K562 (cell line): ENCODE measurements around the gene NELFE. TPM values are rescaled to one million over a fixed set of nuclear protein-coding genes. Genes with fewer than 3 reads are reported as not detected.
A peak's percentile ranks its signal among the peaks of the same experiment; 100 is the strongest.

ENCODE experiments used
- BDP1 ChIP-seq: IDR thresholded peaks from 3 replicates; pipeline ENCODE4 v1.6.1; 2011; ENCODE audit not compliant: insufficient read length, insufficient read depth
- CBX2 ChIP-seq: fragments of 200-600 bp; sonication (generic); IDR thresholded peaks from one replicate; pipeline ENCODE4 v1.6.1; 2012; ENCODE audit warnings: mild to moderate bottlenecking, low read length, inconsistent platforms; ENCODE audit not compliant: insufficient read depth, poor library complexity, severe bottlenecking
- CREB3 ChIP-seq: fragments of 450-650 bp; conservative IDR thresholded peaks from 2 replicates; pipeline ENCODE4 v1.6.1; 2016; ENCODE audit warnings: missing genetic modification characterization, low read depth, mild to moderate bottlenecking, missing compliant biosample characterization, moderate library complexity
- ESRRB ChIP-seq: fragments of 250-450 bp; sonication (Bioruptor Pico); IDR thresholded peaks from 2 replicates; pipeline ENCODE4 v1.5.0; 2020; ENCODE audit warnings: mild to moderate bottlenecking, moderate library complexity, borderline replicate concordance
- FOXM1 ChIP-seq, 2 experiments: fragments of 450-650 bp in 1 of 2; sonication (generic) in 1 of 2; formaldehyde crosslinking in 1 of 2; IDR thresholded peaks; 2 replicates each; pipeline versions ENCODE4 v1.6.1 to v1.9.0; 2017 to 2022; ENCODE audit warnings: low read depth in 2 of 2, mild to moderate bottlenecking in 2 of 2, missing genetic modification reagents in 1 of 2, moderate library complexity in 1 of 2
- MAX ChIP-seq: sonication (generic); formaldehyde crosslinking; IDR thresholded peaks from 2 replicates; pipeline ENCODE4 v1.9.0; 2022; ENCODE audit warnings: mild to moderate bottlenecking, missing genetic modification reagents
- MTA3 ChIP-seq: fragments of 450-650 bp; formaldehyde crosslinking; IDR thresholded peaks from 2 replicates; pipeline ENCODE4 v1.6.1; 2017; ENCODE audit warnings: mild to moderate bottlenecking, borderline replicate concordance
- PHF21A ChIP-seq: fragments of 450-650 bp; IDR thresholded peaks from 2 replicates; pipeline ENCODE4 v1.6.1; 2017; ENCODE audit warnings: low read depth, borderline replicate concordance
- PREB ChIP-seq: sonication (generic); formaldehyde crosslinking; IDR thresholded peaks from 2 replicates; pipeline ENCODE4 v1.8.1; 2023; ENCODE audit warnings: mild to moderate bottlenecking, missing genetic modification reagents
- STAT5B ChIP-seq: fragments of 250-450 bp; sonication (Bioruptor Pico); IDR thresholded peaks from 2 replicates; pipeline ENCODE4 v1.8.0; 2021; ENCODE audit warnings: mild to moderate bottlenecking, inconsistent platforms
- TAF1 ChIP-seq: IDR thresholded peaks from 2 replicates; pipeline ENCODE4 v1.6.1; 2011; ENCODE audit warnings: mild to moderate bottlenecking, low read length, moderate library complexity; ENCODE audit not compliant: insufficient read depth, control insufficient read depth, severe bottlenecking; ENCODE audit errors: extremely low read depth
- ZC3H4 ChIP-seq: sonication (generic); formaldehyde crosslinking; IDR thresholded peaks from 2 replicates; pipeline ENCODE4 v1.9.0; 2021; ENCODE audit warnings: missing genetic modification reagents, borderline replicate concordance
- ZEB2 ChIP-seq: fragments of 450-650 bp; IDR thresholded peaks from 2 replicates; pipeline ENCODE4 v1.6.1; 2016
- ZNF134 ChIP-seq: fragments of 250-450 bp; sonication (Bioruptor Pico); conservative IDR thresholded peaks from 2 replicates; pipeline ENCODE4 v1.4.0; 2020
- ZNF140 ChIP-seq: fragments of 250-450 bp; sonication (Bioruptor Pico); IDR thresholded peaks from 2 replicates; pipeline ENCODE4 v1.8.0; 2021; ENCODE audit warnings: moderate library complexity, mild to moderate bottlenecking, inconsistent platforms
- ZNF184 ChIP-seq: sonication (generic); formaldehyde crosslinking; IDR thresholded peaks from 2 replicates; pipeline ENCODE4 v1.5.0; 2020; ENCODE audit warnings: missing genetic modification reagents
- ZNF282 ChIP-seq: sonication (generic); formaldehyde crosslinking; IDR thresholded peaks from 2 replicates; pipeline ENCODE4 v1.8.1; 2023; ENCODE audit warnings: missing genetic modification reagents
- ZNF41 ChIP-seq: fragments of 250-450 bp; sonication (Bioruptor Pico); conservative IDR thresholded peaks from 2 replicates; pipeline ENCODE4 v1.4.0; 2020; ENCODE audit warnings: mild to moderate bottlenecking
- ZNF586 ChIP-seq: fragments of 450-650 bp; formaldehyde crosslinking; conservative IDR thresholded peaks from 2 replicates; pipeline ENCODE4 v1.4.0; 2020; ENCODE audit warnings: mild to moderate bottlenecking, moderate library complexity
- polyA plus RNA-seq, 8 experiments: library from polyadenylated mRNA; depleted of rRNA in 4 of 8; stranded (reverse) in 5 of 8; unstranded in 3 of 8; fragments of >200 nt; fragmentation: Nextera tagmentation in 2 of 8; fragmentation: Illumina TruSeq in 1 of 8; extraction: Ambion mirVana in 2 of 8; extraction: Trizol in 1 of 8; gene quantifications; 2 replicates each; pipeline versions ENCODE4 v1.2.1 to v1.2.3, GENCODE V29; 2011 to 2014; ENCODE audit warnings: inconsistent platforms in 1 of 8, missing spikeins in 1 of 8
- total RNA-seq, 7 experiments: library from RNA; depleted of rRNA in 6 of 7; stranded (reverse); fragments of >200 nt in 6 of 7; fragmentation: Illumina TruSeq in 2 of 7; extraction: Trizol in 2 of 7; gene quantifications; 2 replicates each; pipeline versions ENCODE4 v1.2.1 to v1.2.3, GENCODE V29; 2011 to 2021; ENCODE audit warnings: low replicate concordance in 1 of 7
- TF ChIP-seq, protein P1 (sequence below): sonication (generic); formaldehyde crosslinking; IDR thresholded peaks from 2 replicates; pipeline ENCODE4 v1.9.0; 2022; ENCODE audit warnings: mild to moderate bottlenecking, missing genetic modification reagents
- TF ChIP-seq, protein P2 (sequence below): sonication (generic); formaldehyde crosslinking; IDR thresholded peaks from 2 replicates; pipeline ENCODE4 v1.8.0; 2022; ENCODE audit warnings: missing genetic modification reagents, mild to moderate bottlenecking, borderline replicate concordance
- TF ChIP-seq, protein P3 (sequence below): fragments of 250-450 bp; sonication (Bioruptor Pico); IDR thresholded peaks from 2 replicates; pipeline ENCODE4 v1.5.0; 2022; ENCODE audit warnings: mild to moderate bottlenecking

Gene NELFE
- total and polyA plus RNA-seq, 9 of the 15 experiments (the other 6 are each of a cell fraction or from before 2014, with no cell fraction given): 15.2 to 157 (median 91.5) TPM

DNA sequence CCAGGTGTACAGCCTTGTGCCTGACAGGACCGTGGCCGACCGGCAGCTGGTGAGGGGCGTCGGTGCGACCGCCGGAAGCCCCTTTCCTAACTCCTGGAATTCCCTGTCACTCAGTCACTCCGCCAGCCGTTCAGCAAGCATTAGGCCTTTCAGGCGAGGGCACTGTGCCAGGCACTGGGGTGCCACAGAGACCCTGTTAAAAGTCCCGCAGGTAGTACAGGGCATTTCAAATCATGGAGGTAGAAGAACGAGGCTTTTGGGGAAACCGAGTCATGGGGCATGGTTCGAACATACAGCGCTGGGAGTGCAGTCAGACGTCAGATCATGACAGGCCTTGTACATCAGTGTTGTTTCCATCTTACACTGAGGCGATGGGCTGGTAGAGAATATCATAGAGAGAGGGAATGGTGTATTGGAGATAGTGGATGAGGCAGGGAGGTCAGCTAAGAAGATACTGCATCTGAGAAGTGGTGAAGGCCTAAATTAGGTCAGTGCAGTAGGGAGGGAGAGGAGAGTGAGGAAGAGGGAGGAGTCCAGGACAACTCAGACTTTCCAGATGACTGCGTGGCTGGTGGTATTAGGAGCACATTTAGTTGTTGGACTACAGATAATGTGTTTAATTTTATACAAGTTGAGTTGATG, 14.1 kb upstream of the NELFE start (continued):
- TF ChIP-seq CBX2: no peak
- no peak for TF ChIP-seq MTA3
- TF ChIP-seq TAF1: no peak
- TF ChIP-seq CREB3: peak; percentile 84; the same call in 1 of the 2 replicates
- no peak for TF ChIP-seq ZNF184 (CRISPR knock-in tag)
- peak; percentile 85; the same call in 1 of the 2 replicates for TF ChIP-seq PREB (CRISPR knock-in tag)
- no peak; the same call in 1 of the 2 replicates for TF ChIP-seq MAX
- TF ChIP-seq, protein P1, sequence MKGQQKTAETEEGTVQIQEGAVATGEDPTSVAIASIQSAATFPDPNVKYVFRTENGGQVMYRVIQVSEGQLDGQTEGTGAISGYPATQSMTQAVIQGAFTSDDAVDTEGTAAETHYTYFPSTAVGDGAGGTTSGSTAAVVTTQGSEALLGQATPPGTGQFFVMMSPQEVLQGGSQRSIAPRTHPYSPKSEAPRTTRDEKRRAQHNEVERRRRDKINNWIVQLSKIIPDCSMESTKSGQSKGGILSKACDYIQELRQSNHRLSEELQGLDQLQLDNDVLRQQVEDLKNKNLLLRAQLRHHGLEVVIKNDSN (CRISPR knock-in tag): no peak
- no peak for TF ChIP-seq ZNF140 (CRISPR knock-in tag)
- TF ChIP-seq ZNF41 (CRISPR knock-in tag): no peak
- TF ChIP-seq ZNF586 (CRISPR knock-in tag): no peak; the same call in 1 of the 2 replicates
- no peak for TF ChIP-seq BDP1
- no peak for TF ChIP-seq STAT5B (CRISPR knock-in tag)
- peak; percentile 22; the same call in 1 of the 2 replicates for TF ChIP-seq ZNF134 (CRISPR knock-in tag)
- no peak for TF ChIP-seq ESRRB
- TF ChIP-seq ZC3H4 (CRISPR knock-in tag): peak; percentile 74; the same call in 1 of the 2 replicates
- 0 out of 2 replicates have a peak, but pooled peaks have one; percentile 29 for TF ChIP-seq ZEB2
- TF ChIP-seq ZNF282: no peak
- TF ChIP-seq, protein P2, sequence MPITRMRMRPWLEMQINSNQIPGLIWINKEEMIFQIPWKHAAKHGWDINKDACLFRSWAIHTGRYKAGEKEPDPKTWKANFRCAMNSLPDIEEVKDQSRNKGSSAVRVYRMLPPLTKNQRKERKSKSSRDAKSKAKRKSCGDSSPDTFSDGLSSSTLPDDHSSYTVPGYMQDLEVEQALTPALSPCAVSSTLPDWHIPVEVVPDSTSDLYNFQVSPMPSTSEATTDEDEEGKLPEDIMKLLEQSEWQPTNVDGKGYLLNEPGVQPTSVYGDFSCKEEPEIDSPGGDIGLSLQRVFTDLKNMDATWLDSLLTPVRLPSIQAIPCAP (CRISPR knock-in tag): no peak
- TF ChIP-seq, protein P3, sequence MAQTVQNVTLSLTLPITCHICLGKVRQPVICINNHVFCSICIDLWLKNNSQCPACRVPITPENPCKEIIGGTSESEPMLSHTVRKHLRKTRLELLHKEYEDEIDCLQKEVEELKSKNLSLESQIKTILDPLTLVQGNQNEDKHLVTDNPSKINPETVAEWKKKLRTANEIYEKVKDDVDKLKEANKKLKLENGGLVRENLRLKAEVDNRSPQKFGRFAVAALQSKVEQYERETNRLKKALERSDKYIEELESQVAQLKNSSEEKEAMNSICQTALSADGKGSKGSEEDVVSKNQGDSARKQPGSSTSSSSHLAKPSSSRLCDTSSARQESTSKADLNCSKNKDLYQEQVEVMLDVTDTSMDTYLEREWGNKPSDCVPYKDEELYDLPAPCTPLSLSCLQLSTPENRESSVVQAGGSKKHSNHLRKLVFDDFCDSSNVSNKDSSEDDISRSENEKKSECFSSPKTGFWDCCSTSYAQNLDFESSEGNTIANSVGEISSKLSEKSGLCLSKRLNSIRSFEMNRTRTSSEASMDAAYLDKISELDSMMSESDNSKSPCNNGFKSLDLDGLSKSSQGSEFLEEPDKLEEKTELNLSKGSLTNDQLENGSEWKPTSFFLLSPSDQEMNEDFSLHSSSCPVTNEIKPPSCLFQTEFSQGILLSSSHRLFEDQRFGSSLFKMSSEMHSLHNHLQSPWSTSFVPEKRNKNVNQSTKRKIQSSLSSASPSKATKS (CRISPR knock-in tag): 0 out of 2 replicates have a peak, but pooled peaks have one; percentile 6
- TF ChIP-seq FOXM1 (IDR thresholded peaks at IDR 0.05; ENCODE audit: low read depth): no peak
- peak; percentile 94; the same call in 1 of the 2 replicates for TF ChIP-seq FOXM1 (CRISPR knock-in tag; IDR thresholded peaks at IDR 0.05; ENCODE audit: low read depth)
- no peak for TF ChIP-seq PHF21A
